GM19397 (cell line): ENCODE measurements around the gene CCL11.
"Not testable (repeated sequence)": the region's sequence is repeated elsewhere in the genome, so short reads cannot be mapped to it uniquely, and the experiment has no call there.

ENCODE experiments used
- ATAC-seq: cut with Tn5 transposase; IDR thresholded peaks from one replicate; pipeline ENCODE4 v1.9.1; 2021; ENCODE audit warnings: mild to moderate bottlenecking, moderate library complexity; ENCODE audit not compliant: unreplicated experiment

CCL11 gene

GRCh38 chr17:34306466-34306865 lies 20.9 kb downstream of the CCL11 start:
- no peak for ATAC-seq

- ATAC-seq: no peak
Measured at GRCh38 chr17:34307110-34307509, 21.6 kb downstream of the CCL11 start.

GRCh38 chr17:34308371-34308770 lies 22.8 kb downstream of the CCL11 start:
- ATAC-seq: no peak

DNA sequence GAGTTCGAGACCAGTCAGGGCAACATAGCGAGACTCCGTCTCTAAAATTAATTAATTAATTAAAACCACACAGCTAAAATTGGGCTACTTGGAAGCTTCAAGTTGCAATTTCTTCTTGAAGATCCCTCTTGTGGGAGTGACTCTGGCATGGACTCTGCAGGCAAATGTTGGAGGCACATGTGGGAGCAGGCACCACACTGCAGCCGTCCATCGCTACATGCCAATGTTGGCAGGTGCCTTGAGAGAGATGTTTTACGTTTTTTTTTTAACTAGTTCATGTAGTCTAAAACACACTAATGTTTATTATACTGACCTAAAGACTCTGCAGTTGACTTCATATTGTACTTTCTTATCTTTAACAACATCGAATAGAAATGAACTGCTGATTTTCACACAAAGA lies 25.7 kb downstream of the CCL11 start:
- ATAC-seq: no peak

DNA sequence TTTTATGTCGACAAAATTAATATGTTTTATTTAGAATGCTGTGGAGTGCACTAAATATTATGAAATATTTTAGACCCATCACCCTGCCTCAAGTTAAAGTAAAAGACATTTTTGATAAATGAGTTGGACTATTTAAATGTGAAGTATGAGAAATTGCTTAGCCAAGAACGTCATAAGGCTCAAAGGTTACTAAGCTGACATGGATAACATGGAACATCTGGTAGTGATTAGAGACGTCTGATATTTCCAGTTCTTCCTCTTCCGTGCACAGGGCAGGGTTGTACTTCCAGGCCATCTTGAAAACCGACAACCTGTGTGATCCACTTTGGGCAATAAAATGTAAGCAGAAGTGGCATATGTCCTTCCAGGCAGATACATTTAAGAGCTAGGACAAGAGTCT lies 26.5 kb downstream of the CCL11 start:
- no peak for ATAC-seq

DNA sequence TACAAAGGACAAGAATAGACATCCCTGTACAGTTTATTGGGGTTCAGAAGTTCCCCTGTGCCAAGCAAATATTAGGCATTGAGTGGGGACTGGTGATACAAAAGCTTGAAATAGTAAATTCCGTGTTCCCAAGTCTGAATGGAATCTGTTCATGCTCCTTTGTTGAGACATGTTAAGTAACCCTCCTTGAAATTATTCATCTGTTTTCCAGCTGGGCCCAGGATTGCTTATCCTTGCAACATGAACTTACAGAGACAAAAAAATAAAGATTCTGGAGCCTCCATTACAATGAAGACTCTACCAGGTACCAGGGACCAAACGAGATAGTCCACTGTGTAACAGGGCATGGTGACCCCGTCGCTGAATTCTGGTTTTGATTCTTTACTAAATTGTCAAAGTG lies 27.6 kb downstream of the CCL11 start:
- ATAC-seq: no peak

DNA sequence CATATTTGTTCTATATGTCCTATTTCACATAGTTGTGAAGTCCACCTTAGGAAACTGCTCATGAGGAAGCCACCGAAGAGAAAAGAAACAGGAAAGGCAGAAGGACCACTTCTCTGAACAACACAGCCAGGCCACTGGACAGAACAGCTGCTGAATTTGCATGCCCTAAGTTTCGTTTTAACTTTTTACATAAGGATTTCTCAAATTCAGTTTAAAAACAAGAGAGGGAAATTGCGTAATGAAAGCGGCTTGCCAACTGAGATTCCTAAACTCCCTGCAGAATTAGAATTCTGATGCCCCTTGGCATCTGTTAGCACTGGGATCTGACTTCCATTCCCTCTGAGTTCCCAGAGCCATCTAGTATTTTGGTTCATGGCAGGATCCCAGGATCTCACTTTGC lies 28.7 kb downstream of the CCL11 start:
- no peak for ATAC-seq

DNA sequence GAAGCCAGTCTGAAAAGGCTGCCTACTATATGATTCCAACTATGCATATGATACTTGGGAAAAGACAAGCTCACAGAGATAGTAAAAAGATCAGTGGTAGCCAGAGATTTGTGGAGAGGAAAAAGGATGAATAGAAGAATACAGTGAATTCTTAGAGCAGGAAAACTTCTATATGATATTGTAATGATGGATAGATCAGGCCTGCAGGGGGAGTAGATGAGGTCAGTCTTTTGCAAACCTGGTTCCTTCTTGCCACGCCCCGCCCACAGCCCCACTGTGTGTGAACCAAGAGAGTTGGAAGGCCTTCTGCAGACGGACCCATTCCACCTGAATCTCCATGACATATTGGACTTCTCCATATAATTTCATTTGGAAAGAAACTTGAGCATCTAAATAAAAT lies 32.9 kb downstream of the CCL11 start:
- ATAC-seq: no peak

DNA sequence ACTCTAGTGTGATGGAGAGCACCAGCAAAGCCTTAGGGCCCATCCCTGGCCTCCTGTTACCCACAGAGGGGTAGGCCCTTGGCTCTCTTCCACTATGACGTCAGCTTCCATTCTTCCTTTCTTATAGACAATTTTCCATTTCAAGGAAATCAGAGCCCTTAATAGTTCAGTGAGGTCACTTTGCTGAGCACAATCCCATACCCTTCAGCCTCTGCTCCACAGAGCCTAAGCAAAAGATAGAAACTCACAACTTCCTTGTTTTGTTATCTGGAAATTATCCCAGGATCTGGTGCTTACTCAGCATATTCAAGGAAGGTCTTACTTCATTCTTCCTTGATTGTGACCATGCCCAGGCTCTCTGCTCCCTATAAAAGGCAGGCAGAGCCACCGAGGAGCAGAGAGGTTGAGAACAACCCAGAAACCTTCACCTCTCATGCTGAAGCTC lies 33.5 kb downstream of the CCL11 start, which contains the start of gene CCL8:
Gene CCL8, plus strand, starts transcription at position 397 of the 445 bp plus-strand sequence. CDS start 67 bp downstream, outside the sequence.
- ATAC-seq: no peak

GRCh38 chr17:34321964-34322363 lies 36.4 kb downstream of the CCL11 start:
- no peak for ATAC-seq

DNA sequence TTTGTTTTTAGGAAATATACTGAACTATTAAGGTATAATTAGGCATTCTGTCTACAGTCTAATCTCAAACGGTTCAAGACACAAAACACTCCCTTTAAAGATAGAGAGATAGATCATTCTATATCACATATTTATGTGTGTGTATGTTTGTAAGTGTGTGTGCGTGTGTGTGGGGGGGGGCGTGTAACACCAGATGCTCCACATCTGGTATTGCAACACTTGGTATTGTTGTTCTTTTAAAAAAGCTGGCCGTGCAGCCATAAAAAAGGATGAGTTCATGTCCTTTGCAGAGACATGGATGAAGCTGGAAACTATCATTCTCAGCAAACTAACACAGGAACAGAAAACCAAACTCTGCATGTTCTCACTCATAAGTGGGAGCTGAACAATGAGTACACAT lies 42.0 kb downstream of the CCL11 start:
- ATAC-seq: not testable (repeated sequence)

DNA sequence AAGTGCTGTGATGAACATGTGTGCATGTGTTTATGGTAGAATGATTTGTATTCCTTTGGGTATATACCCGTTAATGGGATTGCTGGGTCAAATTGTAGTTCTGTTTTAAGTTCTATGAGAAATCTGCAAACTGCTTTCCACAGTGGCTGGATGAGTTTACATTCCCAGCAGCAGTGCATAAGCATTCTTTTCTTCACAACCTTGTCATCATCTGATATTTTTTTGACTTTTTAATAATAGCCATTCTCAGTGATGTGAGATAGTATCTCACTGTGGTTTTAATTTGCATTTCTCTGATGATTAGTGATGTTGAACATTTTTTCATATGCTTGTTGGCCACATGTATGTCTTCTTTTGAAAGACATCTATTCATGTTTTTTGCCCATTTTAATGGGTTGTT lies 52.2 kb downstream of the CCL11 start:
- no peak for ATAC-seq
